DMS114 treated with DMSO at 0.1 percent for 48 hours (cell line): ENCODE results near the gene ACADS.

ENCODE experiments used
- DNase-seq: peaks from one replicate; lab custom pipeline; 2025; ENCODE audit not compliant: unreplicated experiment; lab: John Stamatoyannopoulos, UW

Gene ACADS

GRCh38 chr12:120787889-120788288 is 62.3 kb downstream of the ACADS start:
- DNase-seq = no peak
